HUES64 (cell line): ENCODE results near the gene MGMT.

Source experiments
- H3K27ac ChIP-seq: 2 replicates; pipeline ENCODE4 v1.7.0; 2013; ENCODE audit warnings: low read depth, low read length, inconsistent platforms
- H3K27me3 ChIP-seq: 2 replicates; pipeline ENCODE4 v1.6.1; 2013; ENCODE audit warnings: mild to moderate bottlenecking, low read length; ENCODE audit not compliant: insufficient read depth
- H3K36me3 ChIP-seq: 2 replicates; pipeline ENCODE4 v1.6.1; 2013; ENCODE audit warnings: mild to moderate bottlenecking, low read length; ENCODE audit not compliant: insufficient read depth
- H3K4me1 ChIP-seq: 2 replicates; pipeline ENCODE4 v1.6.1; 2013; ENCODE audit warnings: mild to moderate bottlenecking, low read length, moderate library complexity; ENCODE audit not compliant: insufficient read depth
- H3K4me3 ChIP-seq: 2 replicates; pipeline ENCODE4 v1.5.1; 2013; ENCODE audit warnings: mild to moderate bottlenecking, low read length, moderate library complexity
- H3K9ac ChIP-seq: 2 replicates; pipeline ENCODE4 v1.6.1; 2013; ENCODE audit warnings: mild to moderate bottlenecking, low read depth, low read length
- H3K9me3 ChIP-seq: 2 replicates; pipeline ENCODE4 v1.6.1; 2013; ENCODE audit warnings: low read depth, low read length; ENCODE audit not compliant: insufficient read depth
- WGBS: fragments of 150-250, 120-280 bp; methylation state at CpG from one replicate; pipeline ENCODE4 v1.1.7; 2013; ENCODE audit warnings: missing lambda C conversion rate; 5-methylcytosine and 5-hydroxymethylcytosine counted together

The MGMT gene

GRCh38 chr10:129692695-129693094 is 225.7 kb downstream of the MGMT start:
- Histone ChIP-seq H3K27ac (no peak overlapping the region), H3K4me3 (no peak overlapping the region), H3K27me3 (no peaks in the 10 kb centered on the region), H3K9me3 (no peaks in the 10 kb centered on the region), H3K4me1 (peaks cover 3% of the 10 kb centered on the region; the same call in 1 of the 2 replicates), H3K9ac (no peak overlapping the region), H3K36me3 (no peaks in the 10 kb centered on the region)
- WGBS: 96% methylated on average over 8 of the region's 8 CpGs

GRCh38 chr10:129693382-129693781 is 226.3 kb downstream of the MGMT start:
- WGBS: 95% methylated on average over 11 of the region's 11 CpGs
- no peaks in the 10 kb centered on the region for H3K9me3 ChIP-seq
- H3K27me3 ChIP-seq: no peaks in the 10 kb centered on the region
- H3K36me3 ChIP-seq: no peaks in the 10 kb centered on the region
- no peak overlapping the region for H3K27ac ChIP-seq
- H3K4me1 ChIP-seq: peaks cover 3% of the 10 kb centered on the region; the same call in 1 of the 2 replicates
- no peak overlapping the region for H3K4me3 ChIP-seq
- H3K9ac ChIP-seq: no peak overlapping the region

- no peaks in the 10 kb centered on the region for H3K36me3 ChIP-seq
- WGBS: 87% methylated on average over 4 of the region's 4 CpGs
- no peak overlapping the region for H3K9ac ChIP-seq
- H3K4me1 ChIP-seq: peaks cover 3% of the 10 kb centered on the region; the same call in 1 of the 2 replicates
- H3K27ac ChIP-seq: no peak overlapping the region
- no peak overlapping the region for H3K4me3 ChIP-seq
- no peaks in the 10 kb centered on the region for H3K9me3 ChIP-seq
- H3K27me3 ChIP-seq: no peaks in the 10 kb centered on the region
Observed at GRCh38 chr10:129694184-129694583, 227.1 kb downstream of the MGMT start.

- 92% methylated on average over 3 of the region's 5 CpGs for WGBS
- Histone ChIP-seq H3K27ac (no peak overlapping the region), H3K36me3 (no peaks in the 10 kb centered on the region), H3K4me1 (peaks cover 3% of the 10 kb centered on the region; the same call in 1 of the 2 replicates), H3K9me3 (no peaks in the 10 kb centered on the region), H3K4me3 (no peak overlapping the region), H3K9ac (no peak overlapping the region), H3K27me3 (no peaks in the 10 kb centered on the region)
Observed at GRCh38 chr10:129694691-129695243, 227.7 kb downstream of the MGMT start.

- H3K9me3 ChIP-seq: no peaks in the 10 kb centered on the region
- H3K9ac ChIP-seq: no peak overlapping the region
- no peak overlapping the region for H3K27ac ChIP-seq
- no peaks in the 10 kb centered on the region for H3K27me3 ChIP-seq
- WGBS: 92% methylated on average over 13 of the region's 13 CpGs
- no peaks in the 10 kb centered on the region for H3K36me3 ChIP-seq
- no peak overlapping the region for H3K4me3 ChIP-seq
- peaks cover 3% of the 10 kb centered on the region; the same call in 1 of the 2 replicates for H3K4me1 ChIP-seq
Observed at GRCh38 chr10:129695671-129696070, 228.6 kb downstream of the MGMT start.

- Histone ChIP-seq H3K9me3 (no peaks in the 10 kb centered on the region), H3K36me3 (no peaks in the 10 kb centered on the region), H3K27me3 (no peaks in the 10 kb centered on the region), H3K9ac (no peak overlapping the region), H3K4me3 (no peak overlapping the region), H3K4me1 (peaks cover 3% of the 10 kb centered on the region; the same call in 1 of the 2 replicates), H3K27ac (no peak overlapping the region)
- WGBS: 95% methylated on average over 7 of the region's 7 CpGs
Observed at GRCh38 chr10:129696636-129697035, 229.6 kb downstream of the MGMT start.

GRCh38 chr10:129697463-129698247 is 230.6 kb downstream of the MGMT start:
- H3K27ac ChIP-seq: no peak overlapping the region
- H3K9ac ChIP-seq: no peak overlapping the region
- 94% methylated on average over 15 of the region's 15 CpGs for WGBS
- no peaks in the 10 kb centered on the region for H3K9me3 ChIP-seq
- H3K4me1 ChIP-seq: peaks cover 3% of the 10 kb centered on the region; the same call in 1 of the 2 replicates
- H3K4me3 ChIP-seq: no peak overlapping the region
- no peaks in the 10 kb centered on the region for H3K36me3 ChIP-seq
- no peaks in the 10 kb centered on the region for H3K27me3 ChIP-seq

- 91% methylated on average over 15 of the region's 15 CpGs for WGBS
- no peaks in the 10 kb centered on the region for H3K4me1 ChIP-seq
- no peak overlapping the region for H3K9ac ChIP-seq
- H3K4me3 ChIP-seq: no peak overlapping the region
- no peak overlapping the region for H3K27ac ChIP-seq
- no peaks in the 10 kb centered on the region for H3K36me3 ChIP-seq
- H3K27me3 ChIP-seq: no peaks in the 10 kb centered on the region
- H3K9me3 ChIP-seq: no peaks in the 10 kb centered on the region
Observed at GRCh38 chr10:129699722-129700340, 232.8 kb downstream of the MGMT start.

- H3K9me3 ChIP-seq: no peaks in the 10 kb centered on the region
- no peak overlapping the region for H3K9ac ChIP-seq
- H3K27me3 ChIP-seq: no peaks in the 10 kb centered on the region
- H3K4me1 ChIP-seq: no peaks in the 10 kb centered on the region
- WGBS: 95% methylated on average over 17 of the region's 17 CpGs
- H3K27ac ChIP-seq: no peak overlapping the region
- no peak overlapping the region for H3K4me3 ChIP-seq
- no peaks in the 10 kb centered on the region for H3K36me3 ChIP-seq
Observed at GRCh38 chr10:129702605-129703004, 235.6 kb downstream of the MGMT start.

- Histone ChIP-seq H3K27me3 (no peaks in the 10 kb centered on the region), H3K4me1 (no peaks in the 10 kb centered on the region), H3K27ac (no peak overlapping the region), H3K36me3 (no peaks in the 10 kb centered on the region), H3K9me3 (no peaks in the 10 kb centered on the region), H3K9ac (no peak overlapping the region), H3K4me3 (no peak overlapping the region)
- WGBS: 93% methylated on average over 26 of the region's 26 CpGs
Observed at GRCh38 chr10:129703287-129704137, 236.5 kb downstream of the MGMT start.
